GM12891 (cell line): ENCODE data around the gene CHMP6.

ENCODE experiments used
- DNase-seq: peaks from one replicate; pipeline ENCODE4 v3.0.0; 2011; ENCODE audit warnings: low spot score; ENCODE audit not compliant: insufficient read length
- FAIRE-seq: peaks from 2 replicates; lab custom pipeline; 2011; peaks lifted over from hg19 to GRCh38; lab: Jason Lieb, UNC
- PAX5 ChIP-seq: IDR thresholded peaks from 2 replicates; pipeline ENCODE4 v1.6.1; 2011; ENCODE audit warnings: low read length, moderate library complexity, mild to moderate bottlenecking; ENCODE audit not compliant: insufficient read depth, severe bottlenecking
- POLR2A ChIP-seq: IDR thresholded peaks from 2 replicates; pipeline ENCODE4 v1.6.1; 2011; ENCODE audit warnings: low read depth, low read length, control low read depth
- POLR2AphosphoS5 ChIP-seq: IDR thresholded peaks from 2 replicates; pipeline ENCODE4 v1.6.1; 2011; ENCODE audit warnings: low read depth, low read length, control low read depth
- POU2F2 ChIP-seq: IDR thresholded peaks from 2 replicates; pipeline ENCODE4 v1.6.1; 2011; ENCODE audit warnings: low read depth, mild to moderate bottlenecking, control low read depth, low read length, moderate library complexity
- SPI1 ChIP-seq: IDR thresholded peaks from 2 replicates; pipeline ENCODE4 v1.6.1; 2011; ENCODE audit warnings: low read depth, low read length, control low read depth
- TAF1 ChIP-seq: IDR thresholded peaks from 2 replicates; pipeline ENCODE4 v1.6.1; 2011; ENCODE audit warnings: low read depth, low read length, control low read depth

Gene CHMP6

DNA sequence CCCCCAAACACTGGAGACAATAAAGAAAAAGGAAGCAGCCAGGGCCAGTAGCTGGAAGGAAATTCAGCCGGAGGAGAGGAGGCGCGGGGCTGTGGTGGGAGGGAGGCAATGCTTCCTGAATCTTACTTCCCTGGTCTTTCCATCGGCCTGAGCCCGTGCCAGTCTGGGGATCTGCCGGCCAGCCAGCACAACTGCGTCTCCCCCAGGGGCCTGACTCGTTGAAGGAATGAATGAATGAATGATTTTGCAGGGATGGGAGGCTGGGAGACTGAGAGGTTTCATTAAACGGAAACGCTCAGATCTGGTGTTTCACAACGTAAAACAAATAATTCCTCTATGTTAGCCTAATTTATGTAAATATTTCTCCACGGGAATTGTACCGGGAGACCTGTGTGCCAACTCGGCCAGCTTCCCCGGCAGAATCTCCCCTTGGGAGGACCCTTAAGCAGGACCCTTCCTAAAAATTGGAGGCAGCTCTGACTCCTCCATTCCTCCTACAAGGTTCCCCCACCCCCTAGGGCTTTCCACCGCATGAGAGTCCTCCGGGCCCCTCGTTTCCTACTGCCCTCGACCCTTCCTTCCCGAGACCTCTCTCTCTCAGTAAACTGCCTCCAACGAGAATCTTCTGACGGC is 42.0 kb downstream of the CHMP6 start:
- no peak for FAIRE-seq
- no peak for DNase-seq
- TF ChIP-seq POLR2AphosphoS5 = no peak
- no peak for TF ChIP-seq SPI1
- no peak for TF ChIP-seq POU2F2
- no peak for TF ChIP-seq TAF1
- no peak for TF ChIP-seq PAX5
- TF ChIP-seq POLR2A = no peak

DNA sequence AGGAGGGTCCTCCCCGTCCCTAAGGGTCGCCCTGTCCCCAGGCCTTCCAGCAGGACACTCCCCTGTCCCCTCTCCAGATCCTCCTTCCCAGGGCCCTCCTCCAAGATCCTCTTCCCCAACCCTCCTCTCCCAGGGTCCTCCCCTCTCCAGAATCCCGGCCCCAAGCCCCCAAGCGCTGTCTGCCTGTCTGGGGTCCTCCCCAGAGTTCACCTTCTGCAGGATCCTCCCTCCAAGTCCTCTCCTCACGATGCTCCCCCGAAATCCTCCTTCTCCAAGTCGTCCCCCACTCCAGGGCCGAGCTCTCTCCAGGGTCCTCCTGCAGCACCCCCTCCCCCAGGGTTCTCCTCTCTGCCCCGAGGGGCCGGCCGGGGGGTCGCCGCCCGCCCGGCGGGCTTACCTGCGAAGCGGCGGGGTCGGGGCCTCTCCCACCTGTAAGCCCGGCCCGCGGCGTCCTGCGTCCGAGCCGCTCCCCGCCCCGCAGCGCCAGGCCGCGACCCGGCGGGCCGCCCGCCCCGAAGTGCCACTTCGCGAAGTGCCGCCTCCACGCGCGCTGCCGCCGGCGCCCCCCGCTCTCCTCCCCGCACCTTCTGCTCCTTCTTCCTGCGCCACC is 42.6 kb downstream of the CHMP6 start:
- DNase-seq (no peak), FAIRE-seq (no peak)
- TF ChIP-seq SPI1 (no peak), PAX5 (no peak), POU2F2 (no peak), POLR2AphosphoS5 (no peak), POLR2A (no peak), TAF1 (no peak)

DNA sequence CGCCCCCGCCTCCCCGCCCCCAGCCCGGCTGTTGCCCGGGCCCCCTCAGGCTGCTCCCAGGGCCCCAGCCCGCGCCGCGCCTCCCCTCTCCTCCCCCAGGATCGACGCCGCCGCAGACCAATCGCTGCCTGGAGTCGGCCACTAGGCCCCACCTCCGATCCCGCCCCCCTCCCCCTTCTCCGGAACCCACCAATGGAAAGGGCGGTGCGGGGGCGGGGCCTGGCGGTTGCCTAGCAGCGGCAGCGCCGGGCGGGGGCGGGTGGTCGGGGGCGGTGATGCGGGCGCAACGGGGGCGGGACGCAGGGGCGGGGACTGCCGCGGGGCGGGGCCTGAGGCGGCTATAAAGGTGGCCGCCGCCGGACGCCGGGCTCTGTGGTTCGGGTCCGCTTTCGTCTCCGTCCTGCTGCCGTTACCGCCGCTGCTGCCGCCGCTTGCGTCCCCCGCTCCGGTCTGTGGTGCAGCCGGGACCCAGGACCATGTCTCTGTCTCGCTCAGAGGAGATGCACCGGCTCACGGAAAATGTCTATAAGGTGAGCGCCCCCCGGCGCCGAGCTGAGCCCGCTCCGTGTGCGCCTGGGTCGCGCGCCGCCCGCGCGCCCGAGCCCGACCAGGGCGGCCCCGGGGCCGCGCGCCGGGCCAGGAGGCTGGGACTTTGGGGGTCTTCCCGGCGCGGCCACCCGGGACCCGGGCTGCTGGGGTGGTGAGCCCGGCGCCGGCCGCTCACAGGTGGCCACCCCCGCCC is 43.3 kb downstream of the CHMP6 start, which contains the start of gene BAIAP2:
BAIAP2 (plus strand) TSS at position 373 of the 742 bp plus-strand sequence; CDS start at position 477, 104 bp downstream.
- DNase-seq (peak; percentile 100), FAIRE-seq (no peak)
- TF ChIP-seq POLR2A (peak; percentile 70), PAX5 (no peak), POU2F2 (no peak), POLR2AphosphoS5 (0 out of 2 replicates have a peak, but pooled peaks have one; percentile 46), TAF1 (no peak), SPI1 (no peak)

DNA sequence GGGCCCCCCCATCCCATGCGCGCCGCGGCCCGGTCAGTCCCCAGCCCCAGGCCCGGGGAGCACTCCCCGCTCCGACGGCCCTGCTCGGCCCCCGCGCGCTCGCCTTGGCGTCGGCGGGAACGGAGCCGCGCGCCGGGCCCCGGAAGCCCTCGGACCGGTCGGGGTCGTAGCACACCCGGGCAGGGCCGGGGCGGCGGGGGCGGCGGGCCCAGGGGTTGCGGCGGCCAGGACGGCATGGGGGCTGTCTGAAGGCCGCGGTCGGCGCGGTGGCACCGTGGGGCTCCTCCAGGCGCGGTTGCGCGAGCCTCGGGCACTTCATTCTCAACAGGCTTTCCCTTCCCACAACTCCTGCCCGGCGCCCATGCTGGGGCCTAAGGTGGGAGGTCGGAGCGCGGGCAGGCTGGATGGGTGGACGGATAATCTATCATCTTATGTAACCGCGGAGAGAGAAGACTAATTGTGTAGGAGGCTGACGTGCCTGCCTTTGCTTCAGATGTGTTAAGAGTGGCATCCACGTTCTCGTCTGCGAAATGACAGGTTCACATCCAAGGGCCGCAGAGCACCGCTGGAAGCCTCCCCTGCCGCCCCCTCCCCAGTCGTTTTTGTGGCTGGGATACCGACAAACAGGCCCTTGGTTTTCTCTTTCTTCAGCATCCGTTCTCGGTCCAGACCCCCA is 44.0 kb downstream of the CHMP6 start:
- FAIRE-seq = no peak
- DNase-seq = no peak
- no peak for TF ChIP-seq POU2F2
- TF ChIP-seq POLR2AphosphoS5 = no peak
- TF ChIP-seq PAX5 = no peak
- TF ChIP-seq TAF1 = no peak
- no peak for TF ChIP-seq POLR2A
- no peak for TF ChIP-seq SPI1

DNA sequence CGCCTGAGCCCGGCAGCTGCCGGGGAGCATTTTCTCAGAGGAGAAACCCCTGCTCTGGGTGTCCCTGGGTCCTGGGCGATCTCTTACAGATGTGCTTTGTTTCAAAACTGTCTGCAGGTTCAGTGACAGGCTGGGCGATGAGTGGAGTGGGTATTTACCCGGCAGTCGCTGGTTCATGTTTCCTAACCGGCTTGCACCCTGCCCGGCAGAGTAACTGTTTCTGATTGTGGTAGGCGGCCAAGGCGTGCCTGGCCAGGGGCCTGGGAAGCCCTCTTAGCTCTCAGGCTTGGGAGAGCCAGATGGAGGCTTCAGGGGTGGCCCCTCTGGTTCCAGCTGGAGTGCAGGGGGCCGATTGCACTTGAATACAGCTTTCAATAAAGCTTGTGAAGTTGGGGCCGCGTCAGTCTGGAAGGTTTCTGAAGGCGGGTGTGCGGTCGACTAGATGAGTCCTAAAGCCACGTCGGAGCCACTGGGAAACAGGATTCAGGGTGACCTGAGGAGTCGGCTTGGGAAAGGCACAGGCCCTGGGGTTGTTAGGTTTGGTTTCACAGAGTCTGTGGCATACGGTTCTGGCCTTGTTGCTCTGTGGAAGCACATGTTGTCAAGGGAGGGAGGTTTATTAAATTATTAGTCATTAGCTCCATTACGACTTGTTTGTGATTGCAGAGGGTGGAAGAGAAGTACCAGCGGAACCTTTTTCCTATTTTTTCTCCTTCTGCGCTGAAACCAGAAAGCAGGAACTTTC is 44.7 kb downstream of the CHMP6 start:
- TF ChIP-seq POU2F2 (no peak), SPI1 (no peak), POLR2AphosphoS5 (no peak), PAX5 (no peak), POLR2A (no peak), TAF1 (no peak)
- FAIRE-seq (no peak), DNase-seq (no peak)

DNA sequence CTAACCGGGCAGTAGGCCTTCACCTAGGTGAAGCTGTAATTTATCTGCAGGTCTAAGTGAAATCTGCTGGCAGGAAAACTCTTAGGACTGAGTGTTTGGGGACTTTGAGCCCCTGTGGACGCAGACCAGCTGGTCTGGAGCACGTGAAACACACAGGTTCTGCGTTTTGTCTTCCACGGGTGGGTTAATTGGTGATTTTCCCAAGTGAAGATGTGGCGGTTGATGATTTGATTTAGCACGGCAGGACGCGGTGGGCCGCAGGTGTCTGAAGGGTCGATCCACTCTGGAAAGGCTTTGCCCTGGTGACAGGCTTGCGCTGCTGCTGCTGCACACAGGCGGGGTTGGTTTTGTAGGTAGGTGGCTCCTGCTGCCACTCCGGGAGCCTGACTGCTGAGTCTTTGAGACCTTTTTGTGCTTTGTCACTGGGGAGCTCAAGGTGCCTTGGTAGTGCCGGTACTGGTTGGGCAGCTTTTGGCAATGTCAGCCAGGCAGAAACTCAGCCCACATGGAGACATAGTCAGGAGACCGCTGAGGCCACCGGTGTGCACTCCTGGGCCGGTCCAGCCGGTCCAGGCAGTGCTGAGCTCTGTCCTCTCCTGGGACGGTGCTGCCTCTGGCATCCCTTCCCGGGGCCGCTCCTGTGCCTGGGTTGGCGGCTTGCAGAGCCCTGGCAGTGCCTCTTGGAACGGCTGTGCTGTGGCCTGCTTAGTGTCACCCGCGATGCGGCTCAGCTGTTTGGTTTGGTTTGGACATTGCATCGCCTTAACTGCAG is 45.6 kb downstream of the CHMP6 start:
- DNase-seq = no peak
- FAIRE-seq = no peak
- no peak for TF ChIP-seq TAF1
- no peak for TF ChIP-seq PAX5
- TF ChIP-seq POU2F2 = no peak
- TF ChIP-seq POLR2AphosphoS5 = no peak
- TF ChIP-seq SPI1 = no peak
- no peak for TF ChIP-seq POLR2A

DNA sequence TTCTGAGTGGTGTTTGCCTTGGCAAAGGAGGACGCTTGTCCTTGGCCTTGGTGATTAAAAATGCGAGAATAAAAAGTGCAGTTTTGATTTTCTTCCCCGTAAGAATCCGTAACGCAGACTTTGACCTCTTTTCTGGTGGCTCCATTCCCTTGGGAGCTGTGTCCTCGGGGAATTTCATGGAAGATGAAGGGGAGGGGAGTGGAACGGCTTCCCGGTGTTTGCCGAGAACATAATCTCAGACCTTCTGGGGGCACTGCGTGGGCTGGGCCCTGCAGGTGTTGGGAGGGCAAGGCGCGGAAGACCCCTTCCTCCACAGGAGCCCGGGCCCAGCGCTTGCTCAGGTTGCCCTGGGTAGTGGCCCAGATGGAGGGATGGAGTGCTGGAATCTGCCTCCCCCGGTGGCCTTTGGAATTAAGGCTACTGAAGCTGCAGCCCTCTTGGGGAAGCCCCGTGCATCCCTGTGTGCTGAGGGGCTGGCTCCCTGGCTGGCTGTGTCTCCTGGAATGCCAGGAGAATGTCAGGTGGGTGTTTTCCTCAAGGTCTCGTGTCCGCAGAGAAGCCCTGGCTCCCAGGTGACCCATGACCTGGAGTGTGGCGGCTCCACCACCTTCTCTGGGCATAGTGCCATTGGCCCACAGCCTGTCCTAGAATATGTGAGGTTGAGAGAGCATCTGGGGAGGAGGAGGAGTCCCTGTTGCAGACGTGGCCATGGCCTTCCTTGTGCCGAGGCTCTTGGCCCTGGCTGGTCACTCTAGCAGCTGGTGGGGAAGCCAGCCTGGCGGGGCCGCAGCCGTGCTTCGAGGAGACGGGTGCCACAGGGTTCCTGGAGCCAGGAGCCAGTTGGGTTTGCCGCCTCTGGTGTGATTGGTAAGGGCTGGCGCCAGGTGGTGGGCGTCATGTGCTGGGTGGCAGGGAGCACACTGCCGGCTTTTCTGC is 46.4 kb downstream of the CHMP6 start:
- TF ChIP-seq PAX5 (no peak), TAF1 (no peak), POLR2A (no peak), SPI1 (no peak), POLR2AphosphoS5 (no peak), POU2F2 (no peak)
- DNase-seq = no peak
- FAIRE-seq = no peak

DNA sequence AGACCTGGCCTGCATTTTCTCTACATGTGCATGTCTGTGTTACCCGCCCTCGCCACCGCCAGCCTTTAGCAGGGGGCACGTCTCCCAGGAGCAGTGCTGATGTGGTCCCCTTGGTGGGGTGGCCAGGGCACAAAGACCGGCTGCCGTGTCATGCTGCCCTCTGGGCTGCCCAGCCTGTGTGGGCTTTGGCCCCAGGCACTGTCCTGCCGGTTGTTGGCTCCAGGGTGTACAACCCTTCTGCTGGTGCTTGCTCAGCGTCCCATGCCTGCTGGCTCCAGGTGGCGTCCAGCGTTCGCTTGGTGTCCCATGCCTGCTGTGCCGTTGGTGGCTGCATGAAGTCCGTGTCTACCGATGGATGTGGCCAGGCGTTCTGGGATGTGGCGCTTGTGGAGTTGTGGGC is 47.5 kb downstream of the CHMP6 start:
- TF ChIP-seq POLR2A (no peak), TAF1 (no peak), POLR2AphosphoS5 (no peak), SPI1 (no peak), POU2F2 (no peak), PAX5 (no peak)
- FAIRE-seq (no peak), DNase-seq (no peak)
